DMS79 treated with DMSO at 0.1 percent for 48 hours (cell line): Measurements from ENCODE around the gene NTN4.
"Not testable (repeated sequence)": the region's sequence is repeated elsewhere in the genome, so short reads cannot be mapped to it uniquely, and the experiment has no call there.

Experiments used
- DNase-seq: peaks from one replicate; lab custom pipeline; 2025; lab: John Stamatoyannopoulos, UW

NTN4 gene

GRCh38 chr12:95790033-95790916 lies at the start of gene NTN4:
Gene NTN4, minus strand, starts transcription at chr12:95790764. Its CDS starts 455 bp downstream, at chr12:95790309.
- DNase-seq = no peak

- DNase-seq = peak; percentile 52
Measured at GRCh38 chr12:95838125-95838524, 47.6 kb upstream of the NTN4 start.

- DNase-seq = no peak
Measured at GRCh38 chr12:95837240-95838038, 46.9 kb upstream of the NTN4 start.

GRCh38 chr12:95836630-95837239 lies 46.2 kb upstream of the NTN4 start:
- peak; percentile 82 for DNase-seq

GRCh38 chr12:95836185-95836609 lies 45.6 kb upstream of the NTN4 start:
- DNase-seq = peak; percentile 84

- no peak for DNase-seq
Measured at GRCh38 chr12:95834572-95834971, 44.0 kb upstream of the NTN4 start.

- no peak for DNase-seq
Measured at GRCh38 chr12:95830335-95831089, 39.9 kb upstream of the NTN4 start.

- no peak for DNase-seq
Measured at GRCh38 chr12:95829395-95829794, 38.8 kb upstream of the NTN4 start.

GRCh38 chr12:95820096-95820703 lies 29.6 kb upstream of the NTN4 start:
- peak; percentile 12 for DNase-seq

GRCh38 chr12:95815632-95816212 lies 25.2 kb upstream of the NTN4 start:
- DNase-seq = peak; percentile 54

GRCh38 chr12:95812155-95812554 lies 21.6 kb upstream of the NTN4 start:
- not testable (repeated sequence) for DNase-seq

GRCh38 chr12:95810411-95810810 lies 19.8 kb upstream of the NTN4 start:
- no peak for DNase-seq

- no peak for DNase-seq
Measured at GRCh38 chr12:95809000-95809680, 18.6 kb upstream of the NTN4 start.

GRCh38 chr12:95808146-95808545 lies 17.6 kb upstream of the NTN4 start:
- DNase-seq = no peak

GRCh38 chr12:95805864-95806671 lies 15.5 kb upstream of the NTN4 start:
- no peak for DNase-seq

- DNase-seq = no peak
Measured at GRCh38 chr12:95804291-95804690, 13.7 kb upstream of the NTN4 start.

- DNase-seq = no peak
Measured at GRCh38 chr12:95803817-95804216, 13.3 kb upstream of the NTN4 start.

- DNase-seq = no peak
Measured at GRCh38 chr12:95802482-95803270, 12.1 kb upstream of the NTN4 start.

- no peak for DNase-seq
Measured at GRCh38 chr12:95796982-95797289, 6.4 kb upstream of the NTN4 start.
